Gastroesophageal sphincter (tissue), 4 donors: ENCODE data around the gene MYRIP. TPM values are rescaled to one million over a fixed set of nuclear protein-coding genes. Genes with fewer than 3 reads are reported as not detected.

ENCODE experiments used
- ATAC-seq: fragments of 150-250 bp; one replicate; pipeline ENCODE4 v1.9.1; 2016; ENCODE audit warnings: mild to moderate bottlenecking, moderate library complexity
- H3K27ac ChIP-seq, 4 donors: fragments of 200-600 bp; sonication (generic) in 3 of 4; 1 replicate in 3 of 4; 2 replicates in 1 of 4; pipeline ENCODE4 v1.5.1; 2016 to 2019
- H3K27me3 ChIP-seq: fragments of 200-600 bp; sonication (generic); one replicate; pipeline ENCODE4 v1.5.1; 2019
- H3K36me3 ChIP-seq, 2 donors: fragments of 200-600 bp; sonication (generic); one replicate each; pipeline ENCODE4 v1.5.1; 2019; ENCODE audit warnings: control low read depth in 1 of 2
- H3K4me1 ChIP-seq, 3 donors: fragments of 200-600 bp; sonication (generic); 1 replicate in 2 of 3; 2 replicates in 1 of 3; pipeline ENCODE4 v1.5.1; 2016 to 2019; ENCODE audit warnings: control low read depth in 2 of 3
- H3K4me3 ChIP-seq, 2 donors: fragments of 200-600 bp; sonication (generic); one replicate each; pipeline ENCODE4 v1.5.1; 2019; ENCODE audit warnings: mild to moderate bottlenecking in 1 of 2, moderate library complexity in 1 of 2
- H3K9me3 ChIP-seq, 3 donors: fragments of 200-600 bp; sonication (generic); one replicate each; pipeline ENCODE4 v1.5.1; 2017 to 2019; ENCODE audit warnings: control low read depth in 2 of 3
- EP300 ChIP-seq: sonication (generic); formaldehyde crosslinking; IDR thresholded peaks from one replicate; pipeline ENCODE4 v1.6.1; 2017; ENCODE audit warnings: antibody characterized with exemption, mild to moderate bottlenecking
- POLR2A ChIP-seq, 2 donors: fragments of 450-650 bp; IDR thresholded peaks; one replicate each; pipeline ENCODE4 v1.6.1; 2017; ENCODE audit warnings: antibody characterized with exemption in 2 of 2, mild to moderate bottlenecking in 2 of 2, moderate library complexity in 1 of 2
- POLR2AphosphoS5 ChIP-seq: sonication (generic); formaldehyde crosslinking; IDR thresholded peaks from one replicate; pipeline ENCODE4 v1.6.1; 2017; ENCODE audit warnings: antibody characterized with exemption
- WGBS, 2 donors: methylation state at CpG; one replicate each; pipeline ENCODE4 v1.1.5; 2018; ENCODE audit warnings: low coverage in 1 of 2; 5-methylcytosine and 5-hydroxymethylcytosine counted together
- total RNA-seq, 4 donors: library from RNA; depleted of rRNA; stranded (reverse); fragments of >200 nt; gene quantifications; one replicate each; pipeline ENCODE4 v1.1.0, GENCODE V29; 2016
- TF ChIP-seq, protein P1 (sequence below), 4 experiments: fragments of 200-600 bp in 2 of 4; fragments of 450-650 bp in 2 of 4; sonication (generic) in 1 of 4; IDR thresholded peaks; one replicate each; pipeline ENCODE4 v1.5.1; 2017 to 2019; ENCODE audit warnings: antibody characterized with exemption in 4 of 4, mild to moderate bottlenecking in 2 of 4, moderate library complexity in 2 of 4

MYRIP gene
- total RNA-seq, 4 donors from 2014 or later, result 3.7 to 6.4 (median 5.0) TPM

DNA sequence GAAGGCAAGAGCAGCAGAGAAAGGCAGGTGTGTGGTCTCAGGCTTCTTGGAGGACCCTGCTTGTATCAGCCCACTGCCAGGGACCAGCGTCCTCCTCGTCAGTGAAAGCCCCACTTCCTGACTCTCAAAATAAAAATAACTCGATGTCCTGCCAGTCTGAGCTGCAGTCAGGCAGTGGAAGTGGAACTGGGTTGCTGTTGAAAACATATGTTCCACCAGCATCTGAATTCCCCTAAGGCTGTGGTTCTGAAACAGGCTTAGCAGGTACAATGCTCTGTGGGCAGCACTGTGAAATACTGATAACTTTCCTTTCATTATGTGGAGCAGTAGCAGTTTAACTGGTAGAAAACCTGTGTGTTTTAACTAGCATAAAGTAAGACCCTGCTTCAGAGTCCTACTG lies 378.5 kb downstream of the MYRIP start:
- WGBS, 2 donors, result 48 to 60% methylated on average over 3 of the region's 3 CpGs
- ATAC-seq, result no peak
- H3K27ac ChIP-seq, result no peak overlapping the region
- H3K4me3 ChIP-seq, result no peak overlapping the region
- H3K36me3 ChIP-seq, result no peaks in the 10 kb centered on the region
- no peaks in the 10 kb centered on the region for H3K9me3 ChIP-seq
- no peak for TF ChIP-seq POLR2AphosphoS5
- TF ChIP-seq, protein P1, sequence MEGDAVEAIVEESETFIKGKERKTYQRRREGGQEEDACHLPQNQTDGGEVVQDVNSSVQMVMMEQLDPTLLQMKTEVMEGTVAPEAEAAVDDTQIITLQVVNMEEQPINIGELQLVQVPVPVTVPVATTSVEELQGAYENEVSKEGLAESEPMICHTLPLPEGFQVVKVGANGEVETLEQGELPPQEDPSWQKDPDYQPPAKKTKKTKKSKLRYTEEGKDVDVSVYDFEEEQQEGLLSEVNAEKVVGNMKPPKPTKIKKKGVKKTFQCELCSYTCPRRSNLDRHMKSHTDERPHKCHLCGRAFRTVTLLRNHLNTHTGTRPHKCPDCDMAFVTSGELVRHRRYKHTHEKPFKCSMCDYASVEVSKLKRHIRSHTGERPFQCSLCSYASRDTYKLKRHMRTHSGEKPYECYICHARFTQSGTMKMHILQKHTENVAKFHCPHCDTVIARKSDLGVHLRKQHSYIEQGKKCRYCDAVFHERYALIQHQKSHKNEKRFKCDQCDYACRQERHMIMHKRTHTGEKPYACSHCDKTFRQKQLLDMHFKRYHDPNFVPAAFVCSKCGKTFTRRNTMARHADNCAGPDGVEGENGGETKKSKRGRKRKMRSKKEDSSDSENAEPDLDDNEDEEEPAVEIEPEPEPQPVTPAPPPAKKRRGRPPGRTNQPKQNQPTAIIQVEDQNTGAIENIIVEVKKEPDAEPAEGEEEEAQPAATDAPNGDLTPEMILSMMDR (IDR thresholded peaks at IDR 0.05), result no peak
- no peak for TF ChIP-seq EP300
- TF ChIP-seq POLR2A (IDR thresholded peaks at IDR 0.05), result no peak
- no peaks in the 10 kb centered on the region for H3K27me3 ChIP-seq
- H3K4me1 ChIP-seq, result no peaks in the 10 kb centered on the region

DNA sequence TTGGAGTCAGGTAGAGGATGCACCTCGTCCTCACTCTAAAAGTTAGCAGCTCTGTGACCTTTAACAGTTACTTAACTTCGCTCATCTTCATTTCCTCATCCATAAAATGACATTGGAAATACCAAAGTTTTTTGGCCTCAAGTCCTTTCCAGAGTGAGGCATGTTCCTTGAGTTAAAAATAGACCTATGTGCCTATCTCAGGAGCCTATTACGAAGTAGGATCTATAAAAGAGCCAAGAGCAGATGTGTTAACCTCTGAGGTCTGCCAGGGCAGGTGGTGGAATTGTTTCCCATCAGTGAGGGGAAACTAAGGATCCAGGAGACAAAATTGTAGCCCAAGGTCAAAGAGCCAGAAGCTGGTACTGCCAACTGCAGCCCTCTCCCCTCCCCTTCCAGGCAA lies 379.7 kb downstream of the MYRIP start:
- H3K9me3 ChIP-seq, result no peaks in the 10 kb centered on the region
- no peak overlapping the region for H3K27ac ChIP-seq
- no peak overlapping the region for H3K4me3 ChIP-seq
- H3K27me3 ChIP-seq, result no peaks in the 10 kb centered on the region
- no peak for ATAC-seq
- no peak for TF ChIP-seq POLR2A (IDR thresholded peaks at IDR 0.05)
- TF ChIP-seq EP300, result no peak
- TF ChIP-seq, protein P1 (IDR thresholded peaks at IDR 0.05), result no peak
- no peak for TF ChIP-seq POLR2AphosphoS5
- H3K36me3 ChIP-seq, result no peaks in the 10 kb centered on the region
- WGBS, 2 donors, result 20 to 83% methylated on average over 1 to 2 of the region's 3 CpGs
- no peaks in the 10 kb centered on the region for H3K4me1 ChIP-seq

DNA sequence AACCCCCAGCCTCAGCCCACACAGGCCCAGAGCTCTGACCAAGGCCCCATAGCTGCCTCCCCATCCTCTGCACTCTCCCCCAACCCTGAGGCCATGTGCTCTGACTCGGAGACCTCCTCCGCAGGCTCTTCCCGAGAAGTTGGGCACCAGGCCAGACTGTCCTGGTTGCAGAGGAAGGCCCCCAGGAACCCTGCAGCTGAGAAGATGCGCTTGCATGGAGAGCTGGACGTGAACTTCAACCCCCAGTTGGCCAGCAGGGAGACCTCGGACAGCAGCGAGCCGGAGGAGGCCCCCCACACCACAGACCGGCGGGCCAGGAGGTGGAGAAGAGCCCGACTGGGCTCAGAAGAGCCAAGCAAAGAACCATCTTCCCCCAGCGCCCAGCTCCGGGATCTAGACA lies 380.6 kb downstream of the MYRIP start:
- 70 to 92% methylated on average over 2 of the region's 13 CpGs for WGBS, 2 donors
- no peaks in the 10 kb centered on the region for H3K9me3 ChIP-seq
- H3K4me3 ChIP-seq, result no peak overlapping the region
- H3K4me1 ChIP-seq, result no peaks in the 10 kb centered on the region
- no peaks in the 10 kb centered on the region for H3K36me3 ChIP-seq
- TF ChIP-seq POLR2A (IDR thresholded peaks at IDR 0.05) (no peak), POLR2AphosphoS5 (no peak), EP300 (no peak)
- TF ChIP-seq, protein P1 (IDR thresholded peaks at IDR 0.05), result no peak
- no peak overlapping the region for H3K27ac ChIP-seq
- ATAC-seq, result no peak
- H3K27me3 ChIP-seq, result no peaks in the 10 kb centered on the region

DNA sequence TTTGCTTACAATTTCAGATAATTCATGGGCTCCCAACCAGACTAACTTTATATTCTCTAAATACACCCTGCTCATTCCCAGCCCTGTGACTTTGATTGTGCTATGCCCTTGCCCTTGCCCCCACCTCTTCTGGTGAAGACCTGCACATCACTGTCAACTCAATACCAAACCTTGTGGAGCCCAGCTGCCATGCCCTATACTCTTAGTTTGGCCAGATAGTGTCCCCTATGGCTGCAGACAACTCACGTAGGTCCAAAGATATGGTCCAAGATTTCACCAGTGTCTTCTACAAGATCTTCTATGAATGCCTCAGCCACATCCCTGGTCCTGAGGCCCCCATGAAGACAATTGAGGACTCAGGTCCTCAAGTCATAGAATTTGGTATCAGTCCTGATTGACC lies 381.8 kb downstream of the MYRIP start:
- 86% methylated on average over 1 of the region's 1 CpG; no CpG with 5 or more reads in 1 of the 2 donors for WGBS, 2 donors
- Histone ChIP-seq H3K4me1 (no peaks in the 10 kb centered on the region), H3K27me3 (no peaks in the 10 kb centered on the region), H3K4me3 (no peak overlapping the region), H3K9me3 (no peaks in the 10 kb centered on the region), H3K27ac (no peak overlapping the region), H3K36me3 (no peaks in the 10 kb centered on the region)
- TF ChIP-seq POLR2A (IDR thresholded peaks at IDR 0.05) (no peak), EP300 (no peak), POLR2AphosphoS5 (no peak)
- TF ChIP-seq, protein P1 (IDR thresholded peaks at IDR 0.05), result no peak
- ATAC-seq, result no peak

DNA sequence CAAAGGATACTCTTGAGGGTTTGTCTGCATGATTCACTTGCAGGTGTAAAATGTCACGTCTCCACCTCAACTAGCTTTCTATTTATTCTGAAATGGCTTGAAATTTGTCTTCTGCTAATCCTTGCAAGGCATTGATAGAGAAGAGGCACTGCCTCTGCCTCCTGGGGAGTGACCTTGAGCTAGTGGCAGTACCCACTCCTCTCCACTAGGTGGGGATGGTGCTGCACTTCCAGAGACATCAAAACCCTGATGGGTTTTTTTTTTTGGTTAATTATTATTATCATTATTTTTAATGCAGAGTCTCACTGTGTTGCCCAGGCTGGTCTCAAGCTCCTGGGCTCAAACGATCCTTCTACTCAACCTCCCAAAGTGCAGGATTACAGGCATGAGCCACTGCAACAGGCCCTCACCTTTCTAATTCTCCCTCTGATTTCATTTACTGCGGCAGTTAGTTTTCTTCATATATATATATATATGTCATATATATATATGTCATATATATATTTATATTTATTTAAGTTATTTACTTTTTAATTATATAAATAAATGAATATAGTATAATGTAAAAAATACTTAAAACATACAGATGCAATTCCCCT lies 382.5 kb downstream of the MYRIP start:
- Histone ChIP-seq H3K4me1 (no peaks in the 10 kb centered on the region), H3K27me3 (no peaks in the 10 kb centered on the region), H3K9me3 (no peaks in the 10 kb centered on the region), H3K27ac (no peak overlapping the region), H3K36me3 (no peaks in the 10 kb centered on the region), H3K4me3 (no peak overlapping the region)
- TF ChIP-seq POLR2AphosphoS5, result no peak
- TF ChIP-seq, protein P1 (IDR thresholded peaks at IDR 0.05), result peak; percentile 69 to 93 (median 84)
- WGBS, 2 donors, result 0 to 33% methylated on average over 2 to 3 of the region's 3 CpGs
- ATAC-seq, result no peak
